Uterine smooth muscle cell (primary cell): ENCODE measurements around the gene LRRC59. TPM values are rescaled to one million over a fixed set of nuclear protein-coding genes. Genes with fewer than 3 reads are reported as not detected.

Experiments used
- total RNA-seq: library from RNA; depleted of rRNA; stranded (reverse); fragments of >200 nt; gene quantifications from 2 replicates; pipeline ENCODE4 v1.2.3, GENCODE V29; 2014

LRRC59 gene
- 169 and 297 TPM in 2 replicates for total RNA-seq

DNA sequence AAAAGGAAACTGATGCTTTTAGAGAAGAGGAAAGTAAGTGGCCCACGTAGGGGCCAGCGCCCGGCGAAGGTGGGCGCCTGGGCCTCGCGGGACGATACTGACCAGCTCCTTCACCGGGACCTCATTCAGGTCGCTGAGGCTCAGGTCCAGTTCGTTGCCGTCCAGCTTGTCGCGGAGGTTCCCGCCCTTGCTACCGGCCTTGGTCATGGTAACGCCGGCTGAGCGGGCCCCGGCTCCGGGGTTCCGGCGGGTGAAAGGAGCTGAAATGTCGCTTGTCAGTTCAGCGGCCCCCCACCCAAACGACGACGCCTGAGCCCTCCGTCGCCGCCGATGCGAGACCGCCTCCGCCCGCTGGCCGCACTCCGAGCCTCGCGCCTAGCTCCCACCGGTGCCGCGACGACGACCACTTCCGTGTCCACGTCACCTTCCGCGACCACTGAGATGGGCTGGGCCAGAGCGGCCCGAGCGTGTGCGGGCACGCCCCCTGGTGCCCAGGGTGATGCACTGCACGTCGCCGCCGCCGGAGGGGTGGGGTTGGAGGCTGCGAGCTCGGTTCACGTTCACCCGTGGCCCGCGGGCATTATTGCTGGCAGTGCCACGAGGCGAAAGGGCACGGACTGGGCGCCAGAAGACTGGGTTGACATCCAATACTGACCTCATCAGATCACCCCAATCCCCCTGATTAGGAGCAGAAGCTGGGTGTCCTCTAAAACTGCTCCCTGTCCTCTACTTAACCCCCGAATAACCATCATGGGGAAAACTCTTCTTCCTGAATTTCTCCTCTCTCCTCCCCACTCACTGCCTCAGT, at the start of gene LRRC59:
Gene LRRC59, minus strand, starts transcription at position 413 of the 808 bp plus-strand sequence. Its CDS starts 206 bp downstream, at position 207.

DNA sequence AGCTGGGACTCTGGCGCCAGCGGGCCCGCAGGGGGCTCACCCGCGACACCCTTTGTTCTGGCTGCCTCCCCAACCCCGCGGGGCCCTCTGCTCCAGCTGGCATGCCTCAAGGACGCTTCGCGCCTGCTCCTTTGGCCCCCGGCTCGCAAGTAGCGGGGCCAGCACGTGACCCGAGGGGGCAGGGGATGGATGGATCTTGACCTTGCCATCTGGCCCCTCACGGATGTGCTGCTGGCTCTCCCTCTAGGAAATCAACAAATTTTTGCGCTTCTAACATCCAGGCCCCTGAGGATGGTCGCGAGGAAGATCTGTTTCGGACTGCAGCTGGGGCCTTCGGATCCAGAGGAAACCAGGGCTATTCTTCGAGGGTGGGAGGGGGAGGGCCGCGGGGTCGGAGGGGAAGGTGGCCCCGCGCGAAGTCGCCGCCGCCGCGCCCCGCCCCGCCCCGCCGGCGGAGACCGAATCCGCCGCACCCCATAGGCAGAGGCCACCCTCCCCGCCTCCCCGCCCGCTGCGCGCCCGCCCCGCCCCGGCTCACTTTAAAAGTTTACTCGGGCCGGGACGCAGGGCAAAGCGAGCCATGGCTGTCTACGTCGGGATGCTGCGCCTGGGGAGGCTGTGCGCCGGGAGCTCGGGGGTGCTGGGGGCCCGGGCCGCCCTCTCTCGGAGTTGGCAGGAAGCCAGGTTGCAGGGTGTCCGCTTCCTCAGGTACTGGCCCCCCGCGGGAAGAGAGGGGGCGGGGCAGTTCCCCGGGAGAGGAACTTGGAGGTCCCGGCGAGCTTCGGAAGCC, 28.6 kb upstream of the LRRC59 start, which contains the start of gene ACSF2:
Gene ACSF2, plus strand, starts transcription at position 537 of the 790 bp plus-strand sequence. Its CDS starts 44 bp downstream, at position 581.

DNA sequence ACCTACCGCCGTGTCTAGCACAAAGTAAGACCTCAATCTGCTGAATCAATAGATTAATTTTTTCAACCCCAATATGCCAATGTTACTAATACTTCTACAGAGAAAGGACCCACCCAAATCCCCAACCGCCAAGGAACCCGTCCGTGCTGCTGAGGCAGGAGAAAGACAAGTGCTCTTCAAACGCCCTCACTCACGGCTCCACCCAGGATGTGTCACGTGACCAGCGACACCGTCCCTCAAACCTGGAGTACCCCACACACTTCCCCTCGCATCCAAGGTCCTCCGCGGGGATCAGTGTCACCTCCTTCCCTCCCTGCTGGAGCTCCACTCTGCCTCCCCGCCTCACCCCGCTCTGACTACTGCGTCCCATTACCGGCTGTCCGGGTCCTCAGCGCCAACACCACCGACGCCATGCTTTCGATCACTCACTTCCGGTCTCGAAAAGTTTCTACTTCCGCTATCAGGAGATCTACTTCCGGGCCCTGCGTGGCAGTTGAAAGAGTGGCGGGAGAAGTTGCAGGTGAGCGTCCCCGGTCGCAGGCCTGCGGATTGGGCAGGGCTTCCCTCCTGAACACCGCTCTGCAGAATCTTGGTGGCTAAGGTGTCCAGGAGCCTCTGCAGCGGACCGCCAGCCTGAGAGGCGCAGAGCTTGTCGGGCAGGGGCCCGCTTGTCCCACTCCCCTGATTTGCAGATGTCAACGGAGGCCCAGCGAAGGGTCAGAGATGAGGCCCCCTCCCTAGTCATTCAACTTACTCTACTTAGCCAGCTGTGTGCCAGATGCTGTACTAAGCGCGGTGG, 24.4 kb downstream of the LRRC59 start, which contains the start of the genes EME1 and MRPL27:
Gene EME1, plus strand, starts transcription at position 472 of the 799 bp plus-strand sequence. CDS start 1,980 bp downstream, outside the sequence.
Gene MRPL27, minus strand, starts transcription at position 427 of the 799 bp plus-strand sequence. Its CDS starts 14 bp downstream, at position 413.

DNA sequence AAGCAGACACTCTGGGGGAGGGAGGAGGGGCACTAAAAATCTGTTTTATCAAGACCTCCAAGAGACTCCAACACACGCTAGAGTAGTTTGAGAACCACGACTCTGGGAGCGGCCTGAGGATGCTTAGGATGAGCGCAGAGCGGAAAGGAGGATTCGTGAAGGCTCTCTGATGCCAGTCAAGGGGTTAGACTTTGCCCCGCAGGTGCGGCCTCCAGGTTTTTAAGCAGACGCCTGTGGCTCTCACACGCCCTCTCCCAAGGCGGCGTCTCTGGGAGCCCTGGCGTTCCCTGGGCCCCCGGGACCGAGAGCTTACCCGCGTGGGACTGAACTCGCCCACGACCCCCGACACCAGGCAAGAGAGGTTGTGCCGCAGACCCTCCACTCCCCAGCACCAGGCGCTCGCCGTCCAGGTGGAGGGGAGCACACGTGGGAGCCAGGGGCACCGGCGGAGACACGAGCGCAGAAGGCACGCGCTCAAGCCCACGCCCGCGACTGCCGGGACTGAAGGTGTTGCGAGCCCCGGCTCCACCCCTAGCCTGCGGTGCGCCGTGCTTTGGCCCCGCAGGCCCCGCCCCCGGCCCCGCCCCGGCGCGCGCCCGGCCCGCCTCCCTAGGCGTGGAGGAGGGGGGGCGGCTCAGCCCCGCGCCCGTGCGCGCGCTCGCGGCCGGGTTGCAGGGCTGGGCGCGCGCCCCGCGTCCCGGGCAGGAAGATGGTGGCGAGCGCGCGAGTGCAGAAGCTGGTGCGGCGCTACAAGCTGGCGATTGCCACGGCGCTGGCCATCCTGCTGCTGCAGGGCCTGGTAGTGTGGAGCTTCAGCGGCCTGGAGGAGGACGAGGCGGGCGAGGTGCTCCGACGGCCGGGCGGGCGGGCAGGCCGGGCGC, 51.7 kb downstream of the LRRC59 start, which contains the start of gene XYLT2:
Gene XYLT2, plus strand, starts transcription at position 695 of the 881 bp plus-strand sequence. Its CDS starts 15 bp downstream, at position 710.

Other genes starting within 250 kb of the LRRC59 start
- 43.4 and 45.0 TPM in 2 replicates for gene PPP1R9B, start 246.8 kb downstream of the LRRC59 start, total RNA-seq
- gene SGCA, start 231.5 kb downstream of the LRRC59 start, total RNA-seq, result 0.33 and 1.9 TPM in 2 replicates
- 570 and 2,151 TPM in 2 replicates for gene COL1A1, start 195.9 kb downstream of the LRRC59 start, total RNA-seq
- gene TMEM92, start 123.1 kb downstream of the LRRC59 start, total RNA-seq, result not detected in 2 replicates
- 65.7 and 75.5 TPM in 2 replicates for gene XYLT2, start 51.4 kb downstream of the LRRC59 start, total RNA-seq
- 53.7 and 103 TPM in 2 replicates for gene MRPL27, start 24.3 kb downstream of the LRRC59 start, total RNA-seq
- 3.9 and 18.0 TPM in 2 replicates for gene EME1, start 24.3 kb downstream of the LRRC59 start, total RNA-seq
- gene ACSF2, start 28.7 kb upstream of the LRRC59 start, total RNA-seq, result 15.5 and 36.6 TPM in 2 replicates
- not detected in 2 replicates for gene CHAD, start 71.4 kb upstream of the LRRC59 start, total RNA-seq
- 29.4 and 31.2 TPM in 2 replicates for gene RSAD1, start 81.3 kb upstream of the LRRC59 start, total RNA-seq
- 1.7 and 2.0 TPM in 2 replicates for gene MYCBPAP, start 110.9 kb upstream of the LRRC59 start, total RNA-seq
- under 0.01 TPM in 1 of 2 replicates, not detected in the other for gene EPN3, start 135.2 kb upstream of the LRRC59 start, total RNA-seq
- gene SPATA20, start 149.7 kb upstream of the LRRC59 start, total RNA-seq, result 65.1 and 85.6 TPM in 2 replicates
- 0.11 and 0.12 TPM in 2 replicates for gene CACNA1G, start 163.2 kb upstream of the LRRC59 start, total RNA-seq
- 2.2 and 8.7 TPM in 2 replicates for gene ABCC3, start 237.4 kb upstream of the LRRC59 start, total RNA-seq